Effector memory CD8-positive, alpha-beta T cell (primary cell): Measurements from ENCODE around the gene STIL.
A peak's percentile ranks its signal among the peaks of the same experiment; 100 is the strongest.
"Not testable (repeated sequence)": the region's sequence is repeated elsewhere in the genome, so short reads cannot be mapped to it uniquely, and the experiment has no call there.

Experiments used
- ATAC-seq: fragments of 150-1000 bp; cut with Tn5 transposase; replicated peaks from 2 replicates; pipeline ENCODE4 v1.10.0; 2021; ENCODE audit warnings: mild to moderate bottlenecking, moderate library complexity
- DNase-seq, 3 experiments: peaks; one replicate each; pipeline ENCODE4 v3.0.0; 2021
- H3K27ac Mint-ChIP-seq, 2 donors: one replicate each; pipeline ENCODE4 v1.8.0; 2022; ENCODE audit warnings: mild to moderate bottlenecking in 2 of 2, mixed read lengths in 2 of 2, moderate library complexity in 2 of 2
- H3K27me3 Mint-ChIP-seq, 2 donors: one replicate each; pipeline ENCODE4 v1.8.0; 2022; ENCODE audit warnings: mixed read lengths in 2 of 2
- H3K36me3 Mint-ChIP-seq: one replicate; pipeline ENCODE4 v1.8.0; 2022; ENCODE audit warnings: mild to moderate bottlenecking, moderate library complexity, mixed read lengths; ENCODE audit not compliant: insufficient read depth
- H3K4me1 Mint-ChIP-seq, 2 donors: one replicate each; pipeline ENCODE4 v1.8.0; 2022; ENCODE audit warnings: low read depth in 2 of 2, mixed read lengths in 2 of 2
- H3K4me3 Mint-ChIP-seq, 2 donors: one replicate each; pipeline ENCODE4 v1.8.0; 2022; ENCODE audit warnings: mild to moderate bottlenecking in 2 of 2, mixed read lengths in 2 of 2, moderate library complexity in 2 of 2
- H3K9me3 Mint-ChIP-seq, 2 donors: one replicate each; pipeline ENCODE4 v1.8.0; 2022; ENCODE audit warnings: mixed read lengths in 2 of 2
- total RNA-seq, 9 experiments: gene quantifications; one replicate each; lab custom pipeline; 2026; lab: John Stamatoyannopoulos, UW

Gene STIL
- total RNA-seq: 3.5 to 12.8 (median 8.7) reads per million in 9 experiments

- ATAC-seq (peak; percentile 95), DNase-seq (peak; percentile 92 to 94 (median 93))
- Mint-ChIP-seq H3K4me1 (peaks cover 8 to 10% of the 10 kb centered on the region in 2 donors), H3K4me3 (peak within 1 kb of the TSS; percentile 90 to 95), H3K27me3 (no peaks in the 10 kb centered on the region), H3K36me3 (peaks cover 12% of the 10 kb centered on the region), H3K27ac (peak within 1 kb of the TSS; percentile 95 to 97), H3K9me3 (no peaks in the 10 kb centered on the region)
These were observed at the start of gene STIL for GRCh38 chr1:47313915-47314664. TSS of gene STIL (minus strand) at chr1:47314147. CDS start at chr1:47310319, 3,828 bp downstream.

- no peak overlapping the region for H3K27ac Mint-ChIP-seq
- ATAC-seq (no peak), DNase-seq (no peak)
- no peaks in the 10 kb centered on the region for H3K27me3 Mint-ChIP-seq
- H3K36me3 Mint-ChIP-seq: peaks cover 4% of the 10 kb centered on the region
- no peak overlapping the region for H3K4me3 Mint-ChIP-seq
- no peaks in the 10 kb centered on the region for H3K9me3 Mint-ChIP-seq
- H3K4me1 Mint-ChIP-seq: peaks cover 6 to 15% of the 10 kb centered on the region in 2 donors
These were observed 48.9 kb upstream of the STIL start for GRCh38 chr1:47362828-47363227.

- no peak for ATAC-seq
- no peak overlapping the region for H3K4me3 Mint-ChIP-seq
These were observed 47.4 kb upstream of the STIL start for GRCh38 chr1:47361380-47361779.

GRCh38 chr1:47351305-47351704 lies 37.4 kb upstream of the STIL start:
- H3K27me3 Mint-ChIP-seq: no peaks in the 10 kb centered on the region
- no peaks in the 10 kb centered on the region for H3K9me3 Mint-ChIP-seq
- peaks cover 5% of the 10 kb centered on the region for H3K36me3 Mint-ChIP-seq
- H3K4me3 Mint-ChIP-seq: no peak overlapping the region
- DNase-seq (no peak), ATAC-seq (no peak)
- peaks cover 12 to 53% of the 10 kb centered on the region in 2 donors for H3K4me1 Mint-ChIP-seq
- no peak overlapping the region for H3K27ac Mint-ChIP-seq

More at GRCh38 chr1:47361380-47361779, 47.4 kb upstream of the STIL start:
- Mint-ChIP-seq H3K36me3 (peaks cover 4% of the 10 kb centered on the region), H3K27ac (no peak overlapping the region), H3K27me3 (no peaks in the 10 kb centered on the region), H3K9me3 (no peaks in the 10 kb centered on the region), H3K4me1 (peaks cover 6 to 17% of the 10 kb centered on the region in 2 donors)
- no peak for DNase-seq

- Mint-ChIP-seq H3K9me3 (no peaks in the 10 kb centered on the region), H3K4me3 (no peak overlapping the region), H3K27me3 (no peaks in the 10 kb centered on the region), H3K4me1 (peaks cover 12 to 36% of the 10 kb centered on the region in 2 donors), H3K27ac (no peak overlapping the region), H3K36me3 (peaks cover 13% of the 10 kb centered on the region)
- ATAC-seq (no peak), DNase-seq (no peak)
These were observed 34.3 kb upstream of the STIL start for GRCh38 chr1:47348246-47348645.

GRCh38 chr1:47347735-47348134 lies 33.8 kb upstream of the STIL start:
- Mint-ChIP-seq H3K27me3 (no peaks in the 10 kb centered on the region), H3K27ac (peak overlapping the region in 1 of 2 donors; percentile 58)

GRCh38 chr1:47346979-47347378 lies 33.0 kb upstream of the STIL start:
- Mint-ChIP-seq H3K4me1 (peaks cover 12 to 30% of the 10 kb centered on the region in 2 donors), H3K4me3 (peak overlapping the region in 1 of 2 donors; percentile 0), H3K36me3 (peaks cover 18% of the 10 kb centered on the region)
- not testable (repeated sequence) for DNase-seq, H3K27ac Mint-ChIP-seq, ATAC-seq, H3K27me3 Mint-ChIP-seq, H3K9me3 Mint-ChIP-seq

More at GRCh38 chr1:47347735-47348134, 33.8 kb upstream of the STIL start:
- H3K9me3 Mint-ChIP-seq: no peaks in the 10 kb centered on the region
- H3K36me3 Mint-ChIP-seq: peaks cover 15% of the 10 kb centered on the region
- H3K4me1 Mint-ChIP-seq: peaks cover 12 to 35% of the 10 kb centered on the region in 2 donors
- DNase-seq (no peak), ATAC-seq (no peak)
- H3K4me3 Mint-ChIP-seq: no peak overlapping the region

GRCh38 chr1:47340227-47340626 lies 26.3 kb upstream of the STIL start:
- peaks cover 15% of the 10 kb centered on the region for H3K36me3 Mint-ChIP-seq
- DNase-seq (no peak), ATAC-seq (no peak)
- H3K27me3 Mint-ChIP-seq: no peaks in the 10 kb centered on the region
- no peak overlapping the region for H3K27ac Mint-ChIP-seq
- H3K9me3 Mint-ChIP-seq: no peaks in the 10 kb centered on the region
- peaks cover 13 to 36% of the 10 kb centered on the region in 2 donors for H3K4me1 Mint-ChIP-seq
- no peak overlapping the region for H3K4me3 Mint-ChIP-seq

- Mint-ChIP-seq H3K4me3 (no peak overlapping the region), H3K9me3 (no peaks in the 10 kb centered on the region), H3K36me3 (peaks cover 11% of the 10 kb centered on the region), H3K27me3 (no peaks in the 10 kb centered on the region), H3K27ac (peak overlapping the region in 1 of 2 donors; percentile 56), H3K4me1 (peaks cover 23 to 41% of the 10 kb centered on the region in 2 donors)
- ATAC-seq (no peak), DNase-seq (no peak)
These were observed 24.5 kb upstream of the STIL start for GRCh38 chr1:47338249-47339077.

- H3K27ac Mint-ChIP-seq: no peak overlapping the region
- peaks cover 23 to 41% of the 10 kb centered on the region in 2 donors for H3K4me1 Mint-ChIP-seq
- H3K27me3 Mint-ChIP-seq: no peaks in the 10 kb centered on the region
- H3K4me3 Mint-ChIP-seq: no peak overlapping the region
- ATAC-seq (no peak), DNase-seq (no peak)
- H3K9me3 Mint-ChIP-seq: no peaks in the 10 kb centered on the region
- peaks cover 4% of the 10 kb centered on the region for H3K36me3 Mint-ChIP-seq
These were observed 23.4 kb upstream of the STIL start for GRCh38 chr1:47337350-47337749.

GRCh38 chr1:47334765-47335435 lies 21.0 kb upstream of the STIL start:
- Mint-ChIP-seq H3K4me3 (no peak overlapping the region), H3K4me1 (peaks cover 15 to 29% of the 10 kb centered on the region in 2 donors), H3K27me3 (no peaks in the 10 kb centered on the region), H3K9me3 (no peaks in the 10 kb centered on the region), H3K27ac (no peak overlapping the region), H3K36me3 (no peaks in the 10 kb centered on the region)
- DNase-seq: no peak
- no peak for ATAC-seq

GRCh38 chr1:47333922-47334764 lies 20.2 kb upstream of the STIL start:
- ATAC-seq (peak; percentile 84), DNase-seq (peak; percentile 61 to 70 (median 62))
- Mint-ChIP-seq H3K9me3 (no peaks in the 10 kb centered on the region), H3K27me3 (no peaks in the 10 kb centered on the region), H3K4me1 (peaks cover 15 to 27% of the 10 kb centered on the region in 2 donors), H3K4me3 (no peak overlapping the region), H3K36me3 (no peaks in the 10 kb centered on the region), H3K27ac (no peak overlapping the region)
